Astrocyte (in vitro differentiated cells and primary cell): Measurements from ENCODE around the gene SOCS1. TPM values are rescaled to one million over a fixed set of nuclear protein-coding genes. Genes with fewer than 3 reads are reported as not detected.

ENCODE experiments used
- DNase-seq: peaks from one replicate; pipeline ENCODE4 v3.0.0-alpha.2; 2010; ENCODE audit warnings: low read depth
- FAIRE-seq: peaks from 2 replicates; lab custom pipeline; 2011; peaks lifted over from hg19 to GRCh38; lab: Jason Lieb, UNC
- H2AFZ ChIP-seq: 2 replicates; pipeline ENCODE4 v1.6.0; 2012; ENCODE audit warnings: low read depth, low read length, inconsistent platforms
- H3K27ac ChIP-seq: 2 replicates; pipeline ENCODE4 v1.5.1; 2011; ENCODE audit warnings: low read depth, low read length, inconsistent platforms
- H3K27me3 ChIP-seq: 2 replicates; pipeline ENCODE4 v1.6.0; 2011; ENCODE audit warnings: low read length, inconsistent platforms; ENCODE audit not compliant: insufficient read depth
- H3K36me3 ChIP-seq: 2 replicates; pipeline ENCODE4 v1.5.1; 2011; ENCODE audit warnings: low read length, inconsistent platforms; ENCODE audit not compliant: insufficient read depth
- H3K4me1 ChIP-seq: 2 replicates; pipeline ENCODE4 v1.5.1; 2011; ENCODE audit warnings: low read length, inconsistent platforms; ENCODE audit not compliant: insufficient read depth
- H3K4me2 ChIP-seq: 2 replicates; pipeline ENCODE4 v1.6.0; 2012; ENCODE audit warnings: low read length, inconsistent platforms
- H3K4me3 ChIP-seq: 2 replicates; pipeline ENCODE4 v1.5.1; 2011; ENCODE audit warnings: low read depth, mild to moderate bottlenecking, low read length, inconsistent platforms; ENCODE audit not compliant: insufficient read depth
- H3K79me2 ChIP-seq: 2 replicates; pipeline ENCODE4 v1.6.0; 2012; ENCODE audit warnings: mild to moderate bottlenecking, low read length, inconsistent platforms; ENCODE audit not compliant: insufficient read depth
- H3K9ac ChIP-seq: 2 replicates; pipeline ENCODE4 v1.6.0; 2012; ENCODE audit warnings: mild to moderate bottlenecking, low read length, inconsistent platforms
- H3K9me3 ChIP-seq: 2 replicates; pipeline ENCODE4 v1.5.1; 2012; ENCODE audit warnings: low read depth, mild to moderate bottlenecking, low read length, inconsistent platforms; ENCODE audit not compliant: insufficient read depth
- H4K20me1 ChIP-seq: 2 replicates; pipeline ENCODE4 v1.6.0; 2012; ENCODE audit warnings: low read length, inconsistent platforms; ENCODE audit not compliant: insufficient read depth
- H3K27ac Mint-ChIP-seq: one replicate; pipeline ENCODE4 v1.8.0; 2021; ENCODE audit warnings: mild to moderate bottlenecking, mixed read lengths; ENCODE audit not compliant: unreplicated experiment
- H3K27me3 Mint-ChIP-seq: one replicate; pipeline ENCODE4 v1.8.0; 2021; ENCODE audit warnings: low read depth, mixed read lengths; ENCODE audit not compliant: unreplicated experiment
- H3K36me3 Mint-ChIP-seq: one replicate; pipeline ENCODE4 v1.8.0; 2021; ENCODE audit warnings: low read depth, mixed read lengths; ENCODE audit not compliant: unreplicated experiment
- H3K4me1 Mint-ChIP-seq: one replicate; pipeline ENCODE4 v1.8.0; 2021; ENCODE audit warnings: low read depth, mixed read lengths; ENCODE audit not compliant: unreplicated experiment
- H3K4me3 Mint-ChIP-seq: one replicate; pipeline ENCODE4 v1.8.0; 2021; ENCODE audit warnings: mild to moderate bottlenecking, moderate library complexity, mixed read lengths; ENCODE audit not compliant: unreplicated experiment
- H3K9me3 Mint-ChIP-seq: one replicate; pipeline ENCODE4 v1.8.0; 2021; ENCODE audit warnings: mild to moderate bottlenecking, mixed read lengths; ENCODE audit not compliant: unreplicated experiment
- EZH2 ChIP-seq: IDR thresholded peaks from 2 replicates; pipeline ENCODE4 v1.6.1; 2012; ENCODE audit warnings: mild to moderate bottlenecking, low read length, inconsistent platforms; ENCODE audit not compliant: insufficient read depth
- total RNA-seq: library from RNA; stranded (reverse); gene quantifications from 2 replicates; pipeline ENCODE4 v1.2.1, GENCODE V29; 2021
- TF ChIP-seq, protein P1 (sequence below): IDR thresholded peaks from 2 replicates; pipeline ENCODE4 v1.5.1; 2011; ENCODE audit warnings: low read depth, mild to moderate bottlenecking, inconsistent platforms, low read length, moderate library complexity; ENCODE audit not compliant: insufficient read depth

The SOCS1 gene
- total RNA-seq, 1 donor from 2014 or later = 16.0 TPM

GRCh38 chr16:11245222-11245737 lies 10.7 kb downstream of the SOCS1 start:
- no peak overlapping the region for H3K4me3 ChIP-seq
- Mint-ChIP-seq H3K36me3 (no peaks in the 10 kb centered on the region), H3K9me3 (no peaks in the 10 kb centered on the region), H3K27ac (peak overlapping the region; percentile 11), H3K27me3 (peaks cover 2% of the 10 kb centered on the region), H3K4me3 (no peak overlapping the region), H3K4me1 (no peaks in the 10 kb centered on the region)
- peaks cover 5% of the 10 kb centered on the region for H3K27me3 ChIP-seq
- TF ChIP-seq, protein P1, sequence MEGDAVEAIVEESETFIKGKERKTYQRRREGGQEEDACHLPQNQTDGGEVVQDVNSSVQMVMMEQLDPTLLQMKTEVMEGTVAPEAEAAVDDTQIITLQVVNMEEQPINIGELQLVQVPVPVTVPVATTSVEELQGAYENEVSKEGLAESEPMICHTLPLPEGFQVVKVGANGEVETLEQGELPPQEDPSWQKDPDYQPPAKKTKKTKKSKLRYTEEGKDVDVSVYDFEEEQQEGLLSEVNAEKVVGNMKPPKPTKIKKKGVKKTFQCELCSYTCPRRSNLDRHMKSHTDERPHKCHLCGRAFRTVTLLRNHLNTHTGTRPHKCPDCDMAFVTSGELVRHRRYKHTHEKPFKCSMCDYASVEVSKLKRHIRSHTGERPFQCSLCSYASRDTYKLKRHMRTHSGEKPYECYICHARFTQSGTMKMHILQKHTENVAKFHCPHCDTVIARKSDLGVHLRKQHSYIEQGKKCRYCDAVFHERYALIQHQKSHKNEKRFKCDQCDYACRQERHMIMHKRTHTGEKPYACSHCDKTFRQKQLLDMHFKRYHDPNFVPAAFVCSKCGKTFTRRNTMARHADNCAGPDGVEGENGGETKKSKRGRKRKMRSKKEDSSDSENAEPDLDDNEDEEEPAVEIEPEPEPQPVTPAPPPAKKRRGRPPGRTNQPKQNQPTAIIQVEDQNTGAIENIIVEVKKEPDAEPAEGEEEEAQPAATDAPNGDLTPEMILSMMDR = no peak
- no peak for TF ChIP-seq EZH2
- no peak overlapping the region for H3K27ac ChIP-seq
- H3K4me2 ChIP-seq = no peak overlapping the region
- no peak overlapping the region for H2AFZ ChIP-seq
- DNase-seq (no peak), FAIRE-seq (no peak)
- no peaks in the 10 kb centered on the region for H3K9me3 ChIP-seq
- no peaks in the 10 kb centered on the region for H3K4me1 ChIP-seq
- no peaks in the 10 kb centered on the region for H3K79me2 ChIP-seq
- no peak overlapping the region for H3K9ac ChIP-seq
- no peaks in the 10 kb centered on the region for H3K36me3 ChIP-seq
- H4K20me1 ChIP-seq = peaks cover under 1% of the 10 kb centered on the region

DNA sequence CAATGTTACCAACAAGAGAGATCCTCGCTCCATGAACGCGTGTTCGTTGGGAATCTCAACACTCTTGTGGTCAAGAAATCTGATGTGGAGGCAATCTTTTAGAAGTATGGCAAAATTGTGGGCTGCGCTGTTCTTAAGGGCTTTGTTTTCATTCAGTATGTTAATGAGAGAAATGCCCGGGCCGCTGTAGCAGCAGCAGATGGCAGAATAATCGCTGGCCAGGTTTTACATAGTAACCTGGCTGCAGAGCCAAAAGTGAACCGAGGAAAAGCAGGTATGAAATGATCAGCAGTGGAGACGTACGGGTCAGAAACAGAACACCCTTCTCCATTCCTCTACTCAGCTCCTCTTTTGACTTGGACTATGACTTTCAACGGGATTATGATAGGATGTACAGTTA lies 13.3 kb downstream of the SOCS1 start:
- H3K27me3 Mint-ChIP-seq = peaks cover 2% of the 10 kb centered on the region

More for the DNA sequence above, 13.3 kb downstream of the SOCS1 start:
- no peak overlapping the region for H3K9ac ChIP-seq
- no peaks in the 10 kb centered on the region for H3K36me3 ChIP-seq
- no peak overlapping the region for H3K4me2 ChIP-seq
- peaks cover 5% of the 10 kb centered on the region for H3K27me3 ChIP-seq
- no peaks in the 10 kb centered on the region for H3K9me3 ChIP-seq
- H3K27ac ChIP-seq = no peak overlapping the region
- no peaks in the 10 kb centered on the region for H4K20me1 ChIP-seq
- no peak overlapping the region for H3K4me3 ChIP-seq
- no peak overlapping the region for H3K27ac Mint-ChIP-seq
- no peaks in the 10 kb centered on the region for H3K79me2 ChIP-seq
- TF ChIP-seq, protein P1 = no peak
- TF ChIP-seq EZH2 = no peak
- DNase-seq (no peak), FAIRE-seq (no peak)
- H3K4me3 Mint-ChIP-seq = no peak overlapping the region
- no peaks in the 10 kb centered on the region for H3K9me3 Mint-ChIP-seq
- H3K4me1 ChIP-seq = no peaks in the 10 kb centered on the region
- no peaks in the 10 kb centered on the region for H3K36me3 Mint-ChIP-seq
- no peak overlapping the region for H2AFZ ChIP-seq
- no peaks in the 10 kb centered on the region for H3K4me1 Mint-ChIP-seq
